ENCODE data around the gene TRABD2B.

Gene TRABD2B

GRCh38 chr1:47755101-47755990 is 241.8 kb downstream of the TRABD2B start:
- peak; percentile 52 for TF ChIP-seq CTCF (conservative IDR thresholded peaks at IDR 0.05; ENCODE audit: low read depth, low read length)

GRCh38 chr1:47754221-47754620 is 243.0 kb downstream of the TRABD2B start:
- DNase-seq (ENCODE audit: low read depth), result no peak
- no peak for TF ChIP-seq CTCF (conservative IDR thresholded peaks at IDR 0.05; ENCODE audit: low read depth, low read length)
- H3K4me3 ChIP-seq (ENCODE audit: low read length), result no peak overlapping the region

More at GRCh38 chr1:47755101-47755990, 241.8 kb downstream of the TRABD2B start:
- no peak overlapping the region for H3K4me3 ChIP-seq (ENCODE audit: low read length)
- DNase-seq (ENCODE audit: low read depth), result no peak

- TF ChIP-seq CTCF (conservative IDR thresholded peaks at IDR 0.05; ENCODE audit: low read depth, low read length), result no peak
- no peak overlapping the region for H3K4me3 ChIP-seq (ENCODE audit: low read length)
- no peak for DNase-seq (ENCODE audit: low read depth)
Measured at GRCh38 chr1:47753808-47754207, 243.4 kb downstream of the TRABD2B start.

DNA sequence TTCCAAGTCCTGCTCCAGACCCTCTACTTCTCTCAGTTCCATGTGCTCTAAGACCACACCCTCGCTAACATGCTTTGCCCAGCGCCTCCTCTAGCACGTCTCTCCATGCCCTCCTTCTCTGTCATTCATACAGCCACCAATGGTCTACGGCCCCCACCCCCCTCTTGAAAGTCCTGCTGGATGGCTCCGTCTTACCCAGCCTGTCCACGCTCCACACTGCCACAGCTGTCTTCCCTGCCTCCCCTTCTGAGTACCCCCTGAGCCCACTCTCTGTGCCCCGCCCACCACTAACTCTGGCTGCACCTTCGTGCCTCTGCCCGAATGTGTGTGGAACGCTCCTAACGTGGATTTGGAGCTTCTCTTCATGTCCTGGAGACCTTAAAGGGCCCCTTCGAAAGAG is 244.6 kb downstream of the TRABD2B start:
- no peak for DNase-seq (ENCODE audit: low read depth)
- TF ChIP-seq CTCF (conservative IDR thresholded peaks at IDR 0.05; ENCODE audit: low read depth, low read length), result no peak
- no peak overlapping the region for H3K4me3 ChIP-seq (ENCODE audit: low read length)

DNA sequence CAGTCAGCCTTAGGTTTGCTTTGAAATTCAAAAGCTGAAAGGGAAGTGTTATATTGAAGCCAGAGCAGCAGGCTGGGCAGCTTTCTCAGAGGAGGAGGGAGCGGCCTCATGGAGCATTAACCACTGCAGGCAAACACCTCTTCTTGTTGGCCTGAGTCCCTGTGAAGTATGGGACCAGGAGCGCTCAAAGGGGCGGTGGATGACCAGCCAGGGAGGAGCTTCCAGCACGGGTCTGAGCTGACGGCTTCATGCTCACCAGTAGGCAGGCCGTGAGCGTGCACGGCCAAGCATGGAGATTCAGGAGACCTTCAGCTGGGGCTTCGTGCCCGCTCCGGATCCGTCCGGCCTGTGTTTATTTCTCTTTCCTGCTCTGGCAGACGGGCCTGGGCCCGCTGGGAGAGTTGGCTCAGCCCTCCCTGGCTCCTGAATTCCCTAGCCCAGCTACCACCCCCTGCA is 245.2 kb downstream of the TRABD2B start:
- DNase-seq (ENCODE audit: low read depth), result no peak
- TF ChIP-seq CTCF (conservative IDR thresholded peaks at IDR 0.05; ENCODE audit: low read depth, low read length), result no peak
- H3K4me3 ChIP-seq (ENCODE audit: low read length), result no peak overlapping the region

GRCh38 chr1:47751193-47751592 is 246.0 kb downstream of the TRABD2B start:
- no peak for TF ChIP-seq CTCF (conservative IDR thresholded peaks at IDR 0.05; ENCODE audit: low read depth, low read length)
- H3K4me3 ChIP-seq (ENCODE audit: low read length), result no peak overlapping the region
- no peak for DNase-seq (ENCODE audit: low read depth)

All from retinal pigment epithelial cell (primary cell).